ENCODE measurements around the gene ARID1B. TPM values are rescaled to one million over a fixed set of nuclear protein-coding genes. Genes with fewer than 3 reads are reported as not detected.

The ARID1B gene
- total RNA-seq, 1 donor from 2014 or later: 43.4 TPM

GRCh38 chr6:156906451-156906850 is 129.3 kb downstream of the ARID1B start:
- H3K27me3 ChIP-seq (ENCODE audit: low read depth): no peaks in the 10 kb centered on the region
- H3K36me3 ChIP-seq: no peaks in the 10 kb centered on the region
- no peaks in the 10 kb centered on the region for H3K9me3 ChIP-seq (replicated peaks)
- no peak overlapping the region for H3K27ac ChIP-seq (replicated peaks)
- no peak overlapping the region for H3K4me3 ChIP-seq
- TF ChIP-seq CTCF (IDR thresholded peaks at IDR 0.05; ENCODE audit: borderline replicate concordance): no peak
- no peak for DNase-seq
- peaks cover 33% of the 10 kb centered on the region for H3K4me1 ChIP-seq
- intact Hi-C loops (cut with micrococcal nuclease): no loop called here

- H3K4me3 ChIP-seq: no peak overlapping the region
- peaks cover 29% of the 10 kb centered on the region for H3K4me1 ChIP-seq
- no peak for DNase-seq
- no peaks in the 10 kb centered on the region for H3K36me3 ChIP-seq
- TF ChIP-seq CTCF (IDR thresholded peaks at IDR 0.05; ENCODE audit: borderline replicate concordance): no peak
- no peak overlapping the region for H3K27ac ChIP-seq (replicated peaks)
- no peaks in the 10 kb centered on the region for H3K9me3 ChIP-seq (replicated peaks)
- H3K27me3 ChIP-seq (ENCODE audit: low read depth): no peaks in the 10 kb centered on the region
- intact Hi-C loops (cut with micrococcal nuclease): no loop called here
These were observed 132.2 kb downstream of the ARID1B start for GRCh38 chr6:156909212-156910010.

- intact Hi-C loops (cut with micrococcal nuclease): no loop called here
These were observed 132.8 kb downstream of the ARID1B start for GRCh38 chr6:156910011-156910334.

GRCh38 chr6:156910938-156911337 is 133.8 kb downstream of the ARID1B start:
- intact Hi-C loops (cut with micrococcal nuclease): no loop called here
- no peak for TF ChIP-seq CTCF (IDR thresholded peaks at IDR 0.05; ENCODE audit: borderline replicate concordance)
- Histone ChIP-seq H3K27ac (replicated peaks) (no peak overlapping the region), H3K36me3 (no peaks in the 10 kb centered on the region), H3K4me3 (no peak overlapping the region), H3K27me3 (ENCODE audit: low read depth) (no peaks in the 10 kb centered on the region), H3K9me3 (replicated peaks) (no peaks in the 10 kb centered on the region), H3K4me1 (peaks cover 25% of the 10 kb centered on the region)
- no peak for DNase-seq

More at GRCh38 chr6:156910011-156910334, 132.8 kb downstream of the ARID1B start:
- no peaks in the 10 kb centered on the region for H3K36me3 ChIP-seq
- no peaks in the 10 kb centered on the region for H3K9me3 ChIP-seq (replicated peaks)
- no peak overlapping the region for H3K27ac ChIP-seq (replicated peaks)
- H3K4me3 ChIP-seq: no peak overlapping the region
- DNase-seq: no peak
- TF ChIP-seq CTCF (IDR thresholded peaks at IDR 0.05; ENCODE audit: borderline replicate concordance): no peak
- no peaks in the 10 kb centered on the region for H3K27me3 ChIP-seq (ENCODE audit: low read depth)
- H3K4me1 ChIP-seq: peaks cover 29% of the 10 kb centered on the region

- TF ChIP-seq CTCF (IDR thresholded peaks at IDR 0.05; ENCODE audit: borderline replicate concordance): no peak
- no peak for DNase-seq
- H3K4me1 ChIP-seq: peaks cover 31% of the 10 kb centered on the region
These were observed 134.4 kb downstream of the ARID1B start for GRCh38 chr6:156911581-156911980.

More at GRCh38 chr6:156911581-156911980, 134.4 kb downstream of the ARID1B start:
- intact Hi-C loops (cut with micrococcal nuclease): no loop called here
- H3K36me3 ChIP-seq: no peaks in the 10 kb centered on the region
- H3K4me3 ChIP-seq: no peak overlapping the region
- H3K9me3 ChIP-seq (replicated peaks): no peaks in the 10 kb centered on the region
- no peaks in the 10 kb centered on the region for H3K27me3 ChIP-seq (ENCODE audit: low read depth)
- H3K27ac ChIP-seq (replicated peaks): no peak overlapping the region
